GM12878 (cell line): ENCODE results near the gene KLF11. TPM values are rescaled to one million over a fixed set of nuclear protein-coding genes. Genes with fewer than 3 reads are reported as not detected.
A peak's percentile ranks its signal among the peaks of the same experiment; 100 is the strongest.

Experiments used
- ATAC-seq: fragments of 200-7000 bp; cut with Tn5 transposase; 3 replicates; pipeline ENCODE4 v1.9.1; 2020; ENCODE audit warnings: mild to moderate bottlenecking, moderate library complexity
- BruUV-seq: library from RNA; stranded (reverse); fragments of 400-500 nt; replicated peaks from 2 replicates; lab custom pipeline; 2021; lab: Mats Ljungman, UMichigan
- CTCF ChIA-PET: fragments of 300-600 bp; sonication (Branson Sonifier 250); formaldehyde crosslinking; extraction: SDS; loops from one replicate; lab custom pipeline; 2021; ENCODE audit warnings: inconsistent platforms; lab: Yijun Ruan, JAX
- POLR2A ChIA-PET: fragments of 350-600 bp; formaldehyde crosslinking; extraction: SDS; loops from one replicate; lab custom pipeline; 2021; ENCODE audit warnings: inconsistent platforms; lab: Charles Lee
- RAD21 ChIA-PET: fragments of 300-600 bp; sonication (Branson Sonifier 250); formaldehyde crosslinking; loops from one replicate; lab custom pipeline; 2023; ENCODE audit warnings: antibody characterized with exemption; ENCODE audit not compliant: unreplicated experiment; lab: Charles Lee
- SMC1A ChIA-PET: fragments of 300-600 bp; sonication (Branson Sonifier 250); formaldehyde crosslinking; loops from one replicate; lab custom pipeline; 2023; ENCODE audit not compliant: unreplicated experiment, uncharacterized antibody; lab: Charles Lee
- DNase-seq: peaks from one replicate; pipeline ENCODE4 v3.0.0-alpha.2; 2011; ENCODE audit warnings: low read depth, low spot score
- FAIRE-seq: peaks from 3 replicates; lab custom pipeline; 2011; peaks lifted over from hg19 to GRCh38; lab: Jason Lieb, UNC
- H2AFZ ChIP-seq: 2 replicates; pipeline ENCODE4 v1.6.0; 2011; ENCODE audit warnings: low read depth, low read length, control low read depth; ENCODE audit not compliant: control insufficient read depth
- H3K27ac ChIP-seq: 2 replicates; pipeline ENCODE4 v1.5.1; 2011; ENCODE audit warnings: control low read depth; ENCODE audit not compliant: control insufficient read depth, insufficient read depth
- H3K27me3 ChIP-seq, 2 experiments: replicated peaks in 1 of 2; 2 replicates each; pipeline versions ENCODE4 v1.6.0 to v1.6.1; 2011; ENCODE audit warnings: low read length in 1 of 2; ENCODE audit not compliant: control insufficient read depth in 2 of 2, insufficient read depth in 2 of 2
- H3K36me3 ChIP-seq, 2 experiments: 2 replicates each; pipeline ENCODE4 v1.5.1; 2011; ENCODE audit warnings: low read length in 1 of 2; ENCODE audit not compliant: control insufficient read depth in 2 of 2, insufficient read depth in 2 of 2
- H3K4me1 ChIP-seq: 2 replicates; pipeline ENCODE4 v1.6.1; 2011; ENCODE audit warnings: mild to moderate bottlenecking, low read length, moderate library complexity, mixed read lengths; ENCODE audit not compliant: control insufficient read depth, insufficient read depth
- H3K4me2 ChIP-seq: 2 replicates; pipeline ENCODE4 v1.6.0; 2011; ENCODE audit warnings: control low read depth; ENCODE audit not compliant: control insufficient read depth, insufficient read depth
- H3K4me3 ChIP-seq: fragments of 200-600 bp; sonication (generic); 2 replicates; pipeline ENCODE4 v1.5.1; 2016
- H3K79me2 ChIP-seq: 2 replicates; pipeline ENCODE4 v1.6.0; 2011; ENCODE audit warnings: low read length; ENCODE audit not compliant: control insufficient read depth, insufficient read depth
- H3K9ac ChIP-seq: 2 replicates; pipeline ENCODE4 v1.8.0; 2011; ENCODE audit warnings: low read length, control low read depth, mixed read lengths; ENCODE audit not compliant: control insufficient read depth, insufficient read depth
- H3K9me3 ChIP-seq: replicated peaks from 3 replicates; pipeline ENCODE4 v1.5.1; 2011; ENCODE audit warnings: mild to moderate bottlenecking, low read length; ENCODE audit not compliant: control insufficient read depth, insufficient read depth
- H4K20me1 ChIP-seq: 2 replicates; pipeline ENCODE4 v1.6.0; 2011; ENCODE audit not compliant: control insufficient read depth, insufficient read depth
- ASH2L ChIP-seq: fragments of 300-600, 200-600 bp; sonication (generic); IDR thresholded peaks from 2 replicates; pipeline ENCODE4 v1.6.1; 2017; ENCODE audit warnings: low read depth, mild to moderate bottlenecking, borderline replicate concordance
- CREM ChIP-seq: IDR thresholded peaks from 2 replicates; pipeline ENCODE4 v1.6.1; 2014; ENCODE audit warnings: antibody characterized with exemption, low read depth
- DPF2 ChIP-seq: fragments of 450-650 bp; IDR thresholded peaks from 2 replicates; pipeline ENCODE4 v1.6.1; 2017; ENCODE audit warnings: mild to moderate bottlenecking
- LARP7 ChIP-seq: fragments of 450-650 bp; IDR thresholded peaks from 2 replicates; pipeline ENCODE4 v1.6.1; 2017; ENCODE audit warnings: mild to moderate bottlenecking
- NFYA ChIP-seq: IDR thresholded peaks from 2 replicates; pipeline ENCODE4 v1.6.1; 2011; ENCODE audit warnings: low read depth, mild to moderate bottlenecking, low read length, improper control_type of control experiment, borderline replicate concordance
- POLR2AphosphoS2 ChIP-seq: IDR thresholded peaks from 2 replicates; pipeline ENCODE4 v1.6.1; 2011; ENCODE audit warnings: low read depth, mild to moderate bottlenecking, low read length, improper control_type of control experiment, moderate library complexity
- RUNX3 ChIP-seq: IDR thresholded peaks from 2 replicates; pipeline ENCODE4 v1.6.1; 2012; ENCODE audit warnings: low read length, inconsistent platforms
- TARDBP ChIP-seq: IDR thresholded peaks from 2 replicates; pipeline ENCODE4 v1.6.1; 2016; ENCODE audit warnings: borderline replicate concordance
- TCF7 ChIP-seq: IDR thresholded peaks from 2 replicates; pipeline ENCODE4 v1.6.1; 2014; ENCODE audit warnings: antibody characterized with exemption, borderline replicate concordance
- WGBS: methylation state at CpG from one replicate; pipeline ENCODE4 v1.1.6; 2016; ENCODE audit warnings: low lambda C conversion rate; ENCODE audit not compliant: insufficient replicate concordance, insufficient coverage; ENCODE audit errors: missing lambda C conversion rate; 5-methylcytosine and 5-hydroxymethylcytosine counted together
- in situ Hi-C: fragments of 300-500 bp; cut with MboI; formaldehyde crosslinking; loops from 9 replicates; pipeline ENCODE4 v1.14.3; 2018; ENCODE audit warnings: mixed read lengths
- intact Hi-C: fragments of 100-400 bp; cut with micrococcal nuclease; formaldehyde crosslinking; loops from one replicate; pipeline ENCODE4 v1.14.2; 2022; ENCODE audit not compliant: unreplicated experiment
- polyA plus RNA-seq, 11 experiments: library from polyadenylated mRNA; depleted of rRNA in 4 of 11; unstranded in 6 of 11; stranded (reverse) in 5 of 11; fragments of >200 nt; fragmentation: Nextera tagmentation in 4 of 11; fragmentation: Illumina TruSeq in 1 of 11; extraction: Ambion mirVana in 4 of 11; extraction: Trizol in 1 of 11; gene quantifications; 1 replicate in 1 of 11; 2 replicates in 10 of 11; pipeline versions ENCODE4 v1.2.1 to v1.2.3, GENCODE V29; 2011 to 2016; ENCODE audit warnings: inconsistent platforms in 2 of 11, missing spikeins in 2 of 11, low read depth in 1 of 11
- total RNA-seq, 4 experiments: library from RNA; depleted of rRNA in 3 of 4; stranded (reverse); fragments of >200 nt in 3 of 4; fragmentation: Illumina TruSeq in 1 of 4; extraction: Trizol in 1 of 4; gene quantifications; 2 replicates each; pipeline versions ENCODE4 v1.2.1 to v1.2.3, GENCODE V29; 2013 to 2021
- TF ChIP-seq, protein P1 (sequence below): fragments of 450-650 bp; formaldehyde crosslinking; IDR thresholded peaks from 2 replicates; pipeline ENCODE4 v1.4.0; 2022; ENCODE audit warnings: mild to moderate bottlenecking, moderate library complexity
- TF ChIP-seq, protein P2 (sequence below): fragments of 450-650 bp; IDR thresholded peaks from 2 replicates; pipeline ENCODE4 v1.6.1; 2017; ENCODE audit warnings: low read depth, mild to moderate bottlenecking, moderate library complexity
- TF ChIP-seq, protein P3 (sequence below): IDR thresholded peaks from 2 replicates; pipeline ENCODE4 v1.6.1; 2012; ENCODE audit warnings: improper control_type of control experiment, low read depth, low read length; ENCODE audit not compliant: insufficient replicate concordance

Gene KLF11
- total and polyA plus RNA-seq, 10 of the 15 experiments (the other 5 are each of a cell fraction or from before 2014, with no cell fraction given): 0.03 to 0.54 (median 0.14) TPM; not detected in 1

DNA sequence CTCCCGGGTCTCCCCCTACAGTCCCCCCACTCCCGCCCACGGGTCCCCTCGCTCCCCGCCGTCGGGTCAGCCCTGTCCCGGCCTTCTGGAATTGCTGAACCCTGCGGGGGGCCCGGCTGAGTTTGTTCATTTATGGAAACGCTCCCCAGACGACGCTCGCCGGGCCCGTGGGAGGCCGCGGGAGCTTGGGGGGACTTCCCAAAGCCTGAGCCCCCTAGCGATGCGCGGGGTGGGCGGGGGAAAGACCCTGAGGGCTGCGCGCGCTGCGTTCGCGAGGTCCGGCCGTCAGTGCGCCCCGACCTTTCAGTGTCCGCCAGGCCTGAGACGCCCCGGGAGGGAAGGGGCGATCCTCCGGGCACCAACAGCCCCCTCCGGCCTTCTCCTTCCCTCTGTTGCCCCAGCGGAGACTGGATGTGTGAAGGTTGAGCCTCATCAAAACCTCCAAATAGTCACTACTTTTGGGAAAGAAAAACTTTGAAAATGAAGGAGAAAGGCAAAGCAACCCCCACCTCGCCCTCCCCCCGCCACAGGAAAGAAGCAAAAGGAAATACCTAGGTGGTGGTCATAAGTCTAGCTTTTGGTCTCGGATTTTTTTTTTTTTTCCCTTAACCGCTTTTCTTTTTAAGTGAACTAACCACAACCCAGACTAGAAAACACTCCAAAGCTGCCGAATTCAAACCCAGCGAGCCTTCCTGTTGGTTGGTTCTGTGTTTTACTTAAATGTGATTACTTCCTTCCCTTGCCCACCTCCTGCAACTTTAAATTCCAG lies 37.4 kb downstream of the KLF11 start:
- Histone ChIP-seq H3K4me3 (peak overlapping the region; percentile 42; the same call in 1 of the 2 replicates), H4K20me1 (no peaks in the 10 kb centered on the region), H2AFZ (no peak overlapping the region), H3K9me3 (no peaks in the 10 kb centered on the region), H3K4me1 (peaks cover 43% of the 10 kb centered on the region), H3K79me2 (no peaks in the 10 kb centered on the region; the same call in 1 of the 2 replicates), H3K4me2 (peak overlapping the region; percentile 45), H3K9ac (peak overlapping the region; percentile 52), H3K27ac (peak overlapping the region; percentile 57), H3K27me3 (no peaks in the 10 kb centered on the region), H3K36me3 (no peaks in the 10 kb centered on the region)
- in situ Hi-C loops (no loop called here), intact Hi-C loops (loop anchor here (1.0 kb wide), 1 partner anchor 365 kb away; no protein-coding TSS in a partner anchor)
- ChIA-PET POLR2A (interaction anchor here (0.5 to 5.8 kb wide), 9 partner anchors 10 to 1152 kb away, joined by 3 to 73 read pairs (median 4); no protein-coding TSS in a partner anchor), RAD21 (interaction anchor here (0.7 to 13.2 kb wide), 9 partner anchors 8 to 365 kb away, joined by 3 to 216 read pairs (median 13); no protein-coding TSS in a partner anchor), SMC1A (interaction anchor here (0.6 to 3.8 kb wide), 8 partner anchors 8 to 1930 kb away, joined by 3 to 41 read pairs (median 6); no protein-coding TSS in a partner anchor), CTCF (interaction anchor here (0.6 to 22.8 kb wide), 6 partner anchors 9 to 354 kb away, joined by 3 to 983 read pairs (median 10); no protein-coding TSS in a partner anchor)
- peak; percentile 59 for ATAC-seq
- no peak for DNase-seq
- BruUV-seq: TSS peak; percentile 92
- WGBS: 1% methylated on average over 19 of the region's 45 CpGs
- no peak for FAIRE-seq
- peak; percentile 70; the same call in 1 of the 2 replicates for TF ChIP-seq DPF2
- TF ChIP-seq, protein P1, sequence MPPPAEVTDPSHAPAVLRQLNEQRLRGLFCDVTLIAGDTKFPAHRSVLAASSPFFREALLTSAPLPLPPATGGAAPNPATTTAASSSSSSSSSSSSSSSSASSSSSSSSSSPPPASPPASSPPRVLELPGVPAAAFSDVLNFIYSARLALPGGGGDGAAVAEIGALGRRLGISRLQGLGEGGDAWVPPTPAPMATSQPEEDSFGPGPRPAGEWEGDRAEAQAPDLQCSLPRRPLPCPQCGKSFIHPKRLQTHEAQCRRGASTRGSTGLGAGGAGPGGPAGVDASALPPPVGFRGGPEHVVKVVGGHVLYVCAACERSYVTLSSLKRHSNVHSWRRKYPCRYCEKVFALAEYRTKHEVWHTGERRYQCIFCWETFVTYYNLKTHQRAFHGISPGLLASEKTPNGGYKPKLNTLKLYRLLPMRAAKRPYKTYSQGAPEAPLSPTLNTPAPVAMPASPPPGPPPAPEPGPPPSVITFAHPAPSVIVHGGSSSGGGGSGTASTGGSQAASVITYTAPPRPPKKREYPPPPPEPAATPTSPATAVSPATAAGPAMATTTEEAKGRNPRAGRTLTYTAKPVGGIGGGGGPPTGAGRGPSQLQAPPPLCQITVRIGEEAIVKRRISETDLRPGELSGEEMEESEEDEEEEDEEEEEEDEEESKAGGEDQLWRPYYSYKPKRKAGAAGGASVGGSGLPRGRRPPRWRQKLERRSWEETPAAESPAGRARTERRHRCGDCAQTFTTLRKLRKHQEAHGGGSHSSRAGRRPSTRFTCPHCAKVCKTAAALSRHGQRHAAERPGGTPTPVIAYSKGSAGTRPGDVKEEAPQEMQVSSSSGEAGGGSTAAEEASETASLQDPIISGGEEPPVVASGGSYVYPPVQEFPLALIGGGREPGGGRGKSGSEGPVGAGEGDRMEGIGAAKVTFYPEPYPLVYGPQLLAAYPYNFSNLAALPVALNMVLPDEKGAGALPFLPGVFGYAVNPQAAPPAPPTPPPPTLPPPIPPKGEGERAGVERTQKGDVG (CRISPR knock-in tag): no peak
- TF ChIP-seq POLR2AphosphoS2: no peak
- TF ChIP-seq, protein P2, sequence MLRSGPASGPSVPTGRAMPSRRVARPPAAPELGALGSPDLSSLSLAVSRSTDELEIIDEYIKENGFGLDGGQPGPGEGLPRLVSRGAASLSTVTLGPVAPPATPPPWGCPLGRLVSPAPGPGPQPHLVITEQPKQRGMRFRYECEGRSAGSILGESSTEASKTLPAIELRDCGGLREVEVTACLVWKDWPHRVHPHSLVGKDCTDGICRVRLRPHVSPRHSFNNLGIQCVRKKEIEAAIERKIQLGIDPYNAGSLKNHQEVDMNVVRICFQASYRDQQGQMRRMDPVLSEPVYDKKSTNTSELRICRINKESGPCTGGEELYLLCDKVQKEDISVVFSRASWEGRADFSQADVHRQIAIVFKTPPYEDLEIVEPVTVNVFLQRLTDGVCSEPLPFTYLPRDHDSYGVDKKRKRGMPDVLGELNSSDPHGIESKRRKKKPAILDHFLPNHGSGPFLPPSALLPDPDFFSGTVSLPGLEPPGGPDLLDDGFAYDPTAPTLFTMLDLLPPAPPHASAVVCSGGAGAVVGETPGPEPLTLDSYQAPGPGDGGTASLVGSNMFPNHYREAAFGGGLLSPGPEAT: peak; percentile 91
- peak; percentile 96 for TF ChIP-seq RUNX3
- peak; percentile 35; the same call in 1 of the 2 replicates for TF ChIP-seq LARP7
- no peak for TF ChIP-seq TARDBP
- no peak for TF ChIP-seq NFYA
- peak; percentile 56; the same call in 1 of the 2 replicates for TF ChIP-seq TCF7
- TF ChIP-seq, protein P3, sequence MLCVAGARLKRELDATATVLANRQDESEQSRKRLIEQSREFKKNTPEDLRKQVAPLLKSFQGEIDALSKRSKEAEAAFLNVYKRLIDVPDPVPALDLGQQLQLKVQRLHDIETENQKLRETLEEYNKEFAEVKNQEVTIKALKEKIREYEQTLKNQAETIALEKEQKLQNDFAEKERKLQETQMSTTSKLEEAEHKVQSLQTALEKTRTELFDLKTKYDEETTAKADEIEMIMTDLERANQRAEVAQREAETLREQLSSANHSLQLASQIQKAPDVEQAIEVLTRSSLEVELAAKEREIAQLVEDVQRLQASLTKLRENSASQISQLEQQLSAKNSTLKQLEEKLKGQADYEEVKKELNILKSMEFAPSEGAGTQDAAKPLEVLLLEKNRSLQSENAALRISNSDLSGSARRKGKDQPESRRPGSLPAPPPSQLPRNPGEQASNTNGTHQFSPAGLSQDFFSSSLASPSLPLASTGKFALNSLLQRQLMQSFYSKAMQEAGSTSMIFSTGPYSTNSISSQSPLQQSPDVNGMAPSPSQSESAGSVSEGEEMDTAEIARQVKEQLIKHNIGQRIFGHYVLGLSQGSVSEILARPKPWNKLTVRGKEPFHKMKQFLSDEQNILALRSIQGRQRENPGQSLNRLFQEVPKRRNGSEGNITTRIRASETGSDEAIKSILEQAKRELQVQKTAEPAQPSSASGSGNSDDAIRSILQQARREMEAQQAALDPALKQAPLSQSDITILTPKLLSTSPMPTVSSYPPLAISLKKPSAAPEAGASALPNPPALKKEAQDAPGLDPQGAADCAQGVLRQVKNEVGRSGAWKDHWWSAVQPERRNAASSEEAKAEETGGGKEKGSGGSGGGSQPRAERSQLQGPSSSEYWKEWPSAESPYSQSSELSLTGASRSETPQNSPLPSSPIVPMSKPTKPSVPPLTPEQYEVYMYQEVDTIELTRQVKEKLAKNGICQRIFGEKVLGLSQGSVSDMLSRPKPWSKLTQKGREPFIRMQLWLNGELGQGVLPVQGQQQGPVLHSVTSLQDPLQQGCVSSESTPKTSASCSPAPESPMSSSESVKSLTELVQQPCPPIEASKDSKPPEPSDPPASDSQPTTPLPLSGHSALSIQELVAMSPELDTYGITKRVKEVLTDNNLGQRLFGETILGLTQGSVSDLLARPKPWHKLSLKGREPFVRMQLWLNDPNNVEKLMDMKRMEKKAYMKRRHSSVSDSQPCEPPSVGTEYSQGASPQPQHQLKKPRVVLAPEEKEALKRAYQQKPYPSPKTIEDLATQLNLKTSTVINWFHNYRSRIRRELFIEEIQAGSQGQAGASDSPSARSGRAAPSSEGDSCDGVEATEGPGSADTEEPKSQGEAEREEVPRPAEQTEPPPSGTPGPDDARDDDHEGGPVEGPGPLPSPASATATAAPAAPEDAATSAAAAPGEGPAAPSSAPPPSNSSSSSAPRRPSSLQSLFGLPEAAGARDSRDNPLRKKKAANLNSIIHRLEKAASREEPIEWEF: no peak
- 0 out of 2 replicates have a peak, but pooled peaks have one; percentile 17 for TF ChIP-seq CREM
- TF ChIP-seq ASH2L: no peak
